SH-SY5Y (cell line): Measurements from ENCODE around the gene GLI3.

Experiments
- GATA2 ChIP-seq: IDR thresholded peaks from 2 replicates; pipeline ENCODE4 v1.6.1; 2011; ENCODE audit warnings: mild to moderate bottlenecking, low read depth, low read length
- GATA3 ChIP-seq: IDR thresholded peaks from 2 replicates; pipeline ENCODE4 v1.6.1; 2011; ENCODE audit warnings: low read depth, mild to moderate bottlenecking, low read length, moderate library complexity

Gene GLI3

DNA sequence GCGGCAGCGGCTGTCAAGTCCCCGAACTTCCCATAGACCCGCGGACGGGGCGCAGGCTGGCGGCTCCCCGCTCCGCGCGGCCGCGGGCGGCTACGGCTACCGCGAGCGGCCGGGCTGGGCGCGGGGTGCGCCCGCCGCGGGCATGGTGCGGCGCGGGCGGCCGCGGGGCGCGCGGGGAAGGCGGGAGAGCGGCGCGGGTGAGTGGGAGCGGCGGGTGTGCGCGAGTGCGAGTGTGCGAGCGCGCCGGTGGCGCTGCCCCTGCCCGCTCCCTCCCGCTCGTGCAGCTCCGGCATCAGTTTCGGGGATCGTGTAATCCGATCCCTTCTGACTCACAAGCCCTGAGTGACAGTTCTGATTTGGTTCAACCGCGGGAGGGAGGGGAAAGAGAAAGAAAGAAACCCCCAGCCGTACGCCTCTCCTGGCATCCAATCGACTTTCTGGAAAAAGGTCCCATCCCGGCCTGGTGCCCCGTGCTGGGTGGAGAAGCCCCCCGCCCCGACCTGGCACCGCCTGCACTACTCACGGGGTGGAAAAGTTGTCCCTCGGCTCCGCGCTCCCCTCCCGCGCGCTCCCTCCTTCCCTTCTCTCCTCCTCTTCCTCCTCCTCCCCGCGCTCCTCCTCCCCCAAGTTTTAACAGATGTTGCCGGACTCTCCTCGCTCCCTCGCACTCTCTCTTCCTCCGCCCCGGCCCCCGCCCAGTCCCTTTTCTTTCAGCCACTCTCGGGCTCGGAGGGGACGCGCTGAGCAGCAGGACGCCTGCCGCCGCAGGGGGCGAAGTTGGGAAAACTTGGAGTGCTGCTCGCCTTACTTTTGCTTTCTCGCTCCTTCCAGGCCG is at the start of gene GLI3:
GLI3 (minus strand) TSS at position 234 of the 835 bp plus-strand sequence. CDS start 13,956 bp downstream, outside the sequence.
- TF ChIP-seq GATA2 (no peak), GATA3 (no peak)

DNA sequence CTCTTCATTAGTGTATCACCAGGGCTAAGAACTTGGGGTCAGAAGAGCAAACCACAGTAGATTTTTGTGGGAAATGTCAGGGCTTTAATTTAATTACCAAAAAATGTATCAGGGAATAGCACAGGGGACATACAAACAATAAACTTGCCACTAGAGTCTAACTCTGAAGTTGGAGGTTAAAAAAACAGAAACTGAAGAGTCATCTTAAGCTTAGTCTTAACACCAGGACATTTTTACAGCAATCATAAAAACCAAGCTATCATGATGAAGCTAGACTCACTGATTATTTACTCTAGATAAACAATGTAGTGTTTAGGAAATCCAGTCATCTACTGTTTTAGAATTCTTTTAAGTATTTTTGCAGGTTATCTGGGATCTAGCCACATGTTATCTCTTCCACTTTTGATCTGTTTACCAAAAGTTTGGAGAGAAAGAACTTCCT is 48.4 kb upstream of the GLI3 start:
- TF ChIP-seq GATA2 (no peak), GATA3 (no peak)

DNA sequence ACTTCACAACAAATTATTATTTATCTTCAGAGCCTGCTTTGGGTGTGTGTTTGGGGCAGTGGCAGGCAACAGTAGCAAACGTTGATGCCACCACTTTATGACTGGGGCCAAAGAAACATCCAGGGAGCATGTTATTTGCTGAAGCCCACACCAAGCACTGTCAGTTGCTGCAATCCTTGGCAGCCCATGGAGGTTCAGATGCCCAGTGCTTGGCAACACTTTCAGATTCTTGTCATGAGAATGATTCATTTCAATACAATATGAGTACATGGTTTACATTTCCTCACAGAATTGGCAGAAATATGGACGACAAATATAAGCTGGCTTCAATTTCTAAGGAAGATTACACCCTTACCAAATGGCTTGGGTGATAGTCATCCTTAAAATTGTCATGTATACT is 46.5 kb upstream of the GLI3 start:
- TF ChIP-seq GATA2 (no peak), GATA3 (no peak)

DNA sequence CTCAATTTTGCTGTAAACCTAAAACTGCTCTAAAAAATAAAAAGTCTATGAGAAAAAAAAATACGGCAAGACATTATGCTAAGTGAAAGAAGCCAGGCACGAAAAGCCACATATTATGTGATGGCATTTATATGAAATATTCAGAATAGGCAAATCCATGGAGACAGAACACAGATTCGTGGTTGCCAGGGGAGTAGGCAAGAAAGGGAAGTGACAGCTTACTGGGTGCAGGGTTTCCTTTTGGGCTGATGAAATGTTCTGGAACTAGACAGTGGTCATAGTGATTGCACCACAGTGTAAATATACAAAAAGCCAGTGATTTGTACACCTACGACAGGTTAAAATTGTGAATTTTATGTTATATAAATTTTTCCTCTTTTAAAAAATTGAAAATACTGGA is 41.3 kb upstream of the GLI3 start:
- no peak for TF ChIP-seq GATA2
- no peak for TF ChIP-seq GATA3

- TF ChIP-seq GATA3 (no peak), GATA2 (no peak)
These were observed 37.0 kb upstream of the GLI3 start for GRCh38 chr7:42274053-42274452.

DNA sequence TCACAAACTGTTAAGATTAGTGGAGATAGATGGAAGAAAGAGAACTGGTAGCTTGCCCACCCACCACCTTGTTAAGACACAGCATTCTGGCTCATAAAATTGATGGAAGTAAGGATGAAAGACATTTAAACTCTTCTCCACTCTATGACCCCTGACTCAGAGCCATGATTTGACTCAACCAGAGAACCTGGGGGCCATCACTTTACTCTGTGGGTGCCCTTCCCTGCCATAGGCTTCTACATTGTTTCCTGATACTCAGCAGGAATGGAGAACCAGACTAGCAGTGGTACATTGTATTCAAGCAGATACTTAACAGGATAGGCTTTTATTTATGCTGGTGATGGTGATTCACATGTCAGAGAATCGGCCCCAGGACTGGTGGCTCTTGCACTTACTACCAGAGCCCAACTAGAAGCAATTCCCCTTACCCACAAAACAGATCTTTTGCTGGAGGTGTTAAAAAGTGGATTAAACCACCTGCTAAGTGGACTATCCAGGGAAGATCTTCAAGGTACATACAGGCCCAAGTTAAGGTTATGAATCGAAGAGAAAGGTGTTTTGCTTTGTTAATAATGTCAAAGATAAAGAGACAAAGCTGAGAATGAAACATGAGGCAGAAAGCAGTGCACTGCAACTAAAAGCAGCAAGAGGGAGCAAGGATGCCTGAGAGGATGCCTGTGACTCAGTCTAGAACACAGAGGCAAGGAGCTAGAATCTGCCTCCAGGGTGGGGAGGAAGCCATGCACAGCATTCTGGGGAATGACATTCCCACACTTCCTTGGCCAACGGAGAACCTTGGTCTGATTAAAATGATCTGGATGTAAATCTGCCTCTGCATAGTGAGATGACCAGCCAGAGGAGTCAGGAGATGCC is 36.0 kb upstream of the GLI3 start:
- TF ChIP-seq GATA3 (no peak), GATA2 (no peak)

- no peak for TF ChIP-seq GATA2
- TF ChIP-seq GATA3: no peak
These were observed 32.2 kb upstream of the GLI3 start for GRCh38 chr7:42269161-42269560.

DNA sequence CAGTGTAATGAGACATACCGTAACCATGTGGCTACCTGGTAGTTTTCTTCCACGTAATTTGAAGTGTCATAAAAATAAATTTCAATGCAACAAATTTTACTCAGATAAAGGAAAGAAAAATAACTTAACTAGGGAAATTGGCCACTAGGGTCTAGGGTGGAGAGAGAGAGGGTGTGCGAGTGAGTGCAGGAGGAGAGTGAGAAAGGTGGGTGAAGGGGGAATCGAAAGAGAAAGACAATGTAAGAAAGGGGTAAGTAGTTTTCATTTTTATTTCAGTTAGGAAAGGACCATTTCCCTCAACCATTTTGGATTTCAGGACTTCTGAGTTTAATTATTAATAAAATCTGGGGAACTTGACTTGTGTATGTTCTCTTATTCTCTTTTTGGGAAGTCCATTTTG is 27.7 kb upstream of the GLI3 start:
- TF ChIP-seq GATA3 (no peak), GATA2 (no peak)

DNA sequence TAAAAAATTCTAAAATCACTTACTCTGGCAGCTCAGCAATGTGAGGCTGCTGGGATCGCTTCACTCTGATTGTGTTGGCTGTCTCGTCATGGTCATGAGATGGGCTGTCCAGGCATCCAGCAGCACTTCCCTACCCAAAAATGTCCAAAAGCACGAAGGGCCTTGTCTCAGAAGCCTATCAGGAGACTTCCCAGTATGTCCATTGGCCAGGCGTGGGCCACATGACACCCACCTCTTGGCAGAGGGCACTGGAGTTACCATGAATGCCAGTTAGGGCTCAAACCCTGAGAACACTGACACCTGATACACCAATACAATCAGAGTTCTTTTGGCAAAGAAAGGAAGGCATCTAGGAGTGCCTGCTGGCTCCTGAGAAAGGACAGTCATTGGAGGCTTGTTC is 27.0 kb upstream of the GLI3 start:
- TF ChIP-seq GATA3 (no peak), GATA2 (no peak)

DNA sequence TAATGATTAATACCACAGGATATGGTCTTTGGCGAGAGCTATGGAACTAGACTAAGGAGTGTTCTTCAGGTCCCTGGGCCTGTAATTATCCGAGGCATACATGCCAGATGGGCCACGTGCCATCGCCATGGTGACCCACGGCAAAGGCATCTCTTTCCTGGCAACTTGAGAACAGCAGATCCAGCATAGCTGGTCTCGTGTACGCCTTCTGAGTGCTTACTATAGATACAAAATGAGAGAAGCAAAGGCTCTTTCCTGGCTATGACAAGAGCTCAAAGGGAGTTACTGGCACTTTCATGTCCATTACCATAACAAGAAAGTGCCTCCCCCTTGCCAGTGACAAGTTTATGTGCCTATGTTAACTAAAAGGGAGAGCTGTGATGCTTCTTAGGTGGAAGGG is 26.0 kb upstream of the GLI3 start:
- TF ChIP-seq GATA3 (no peak), GATA2 (no peak)

DNA sequence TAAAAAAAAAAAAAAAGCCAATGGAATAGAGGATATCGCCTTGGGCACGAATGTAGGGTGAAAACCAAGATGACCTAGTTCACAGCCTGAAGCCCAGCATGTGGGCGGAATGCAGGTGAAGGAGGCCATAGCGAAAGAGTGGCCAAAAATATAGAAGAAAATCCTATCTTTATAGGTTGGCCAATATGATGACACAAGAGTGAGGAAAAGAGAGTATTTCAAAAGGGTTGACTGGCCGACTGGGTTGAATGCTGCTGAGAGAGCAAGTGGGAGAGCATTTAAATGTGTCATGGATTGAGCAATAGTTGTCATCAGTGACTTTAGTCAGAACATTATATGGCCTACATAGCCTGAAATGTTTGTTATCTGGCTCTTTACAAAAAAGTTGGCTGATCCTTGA is 17.2 kb upstream of the GLI3 start:
- TF ChIP-seq GATA2 (no peak), GATA3 (no peak)

DNA sequence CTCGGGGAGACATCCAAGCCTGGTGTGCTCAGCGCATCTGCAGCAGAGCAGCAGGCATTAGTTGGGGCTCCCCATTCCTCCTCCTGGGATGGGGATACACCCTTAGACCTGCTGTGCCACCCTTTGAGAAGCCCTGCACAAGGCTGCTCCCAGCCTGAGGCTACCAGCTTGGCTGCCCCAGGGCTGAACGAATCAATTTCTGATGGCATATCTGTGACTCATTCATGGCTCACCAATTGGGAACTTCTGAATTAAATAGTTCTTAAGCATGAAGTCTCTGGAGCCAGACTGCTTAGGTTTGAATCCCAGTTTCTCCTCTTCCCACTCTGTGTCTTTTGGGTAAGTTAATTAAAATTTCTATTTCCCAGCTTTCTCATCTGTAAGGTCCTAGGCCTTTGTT is 16.3 kb upstream of the GLI3 start:
- TF ChIP-seq GATA2 (no peak), GATA3 (no peak)

GRCh38 chr7:42250411-42250810 is 13.4 kb upstream of the GLI3 start:
- TF ChIP-seq GATA3 (no peak), GATA2 (no peak)

DNA sequence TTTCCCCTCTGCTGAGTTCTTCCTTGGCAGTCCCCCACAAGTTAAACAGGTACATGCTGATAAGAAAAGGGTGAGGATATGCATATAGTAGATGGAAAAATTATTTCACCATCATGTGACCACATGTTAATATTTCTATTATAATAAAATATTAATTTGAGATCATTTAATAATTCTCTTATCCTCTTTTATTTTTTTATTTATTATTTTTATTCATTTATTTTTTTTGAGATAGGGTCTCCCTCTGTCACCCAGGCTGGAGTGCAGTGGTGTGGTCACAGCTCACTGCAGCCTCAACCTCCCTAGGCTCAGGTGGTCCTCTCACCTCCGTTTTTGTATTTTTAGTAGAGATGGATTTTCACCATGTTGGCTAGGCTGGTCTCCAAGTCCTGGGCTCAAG is 11.6 kb upstream of the GLI3 start:
- TF ChIP-seq GATA3: no peak
- TF ChIP-seq GATA2: no peak

GRCh38 chr7:42247301-42247700 is 10.3 kb upstream of the GLI3 start:
- TF ChIP-seq GATA2 (no peak), GATA3 (no peak)
